GM10248 (cell line): ENCODE data around the gene MET.

ENCODE experiments used
- CTCF ChIA-PET: fragments of 300-600 bp; sonication (Branson Sonifier 250); formaldehyde crosslinking; extraction: SDS; loops from one replicate; lab custom pipeline; 2021; ENCODE audit warnings: antibody characterized with exemption; lab: Yijun Ruan, JAX
- POLR2A ChIA-PET: fragments of 350-650 bp; sonication (Branson Sonifier 250); formaldehyde crosslinking; extraction: SDS; loops from one replicate; lab custom pipeline; 2020; ENCODE audit warnings: antibody characterized with exemption; lab: Yijun Ruan, JAX
- DNase-seq: peaks from one replicate; pipeline ENCODE4 v3.0.0; 2012; ENCODE audit errors: extremely low spot score
- CTCF ChIP-seq: IDR thresholded peaks from 2 replicates; pipeline ENCODE4 v1.5.1; 2012; ENCODE audit warnings: mild to moderate bottlenecking, low read depth; ENCODE audit errors: extremely low read depth, missing control alignments, control extremely low read depth

Gene MET

DNA sequence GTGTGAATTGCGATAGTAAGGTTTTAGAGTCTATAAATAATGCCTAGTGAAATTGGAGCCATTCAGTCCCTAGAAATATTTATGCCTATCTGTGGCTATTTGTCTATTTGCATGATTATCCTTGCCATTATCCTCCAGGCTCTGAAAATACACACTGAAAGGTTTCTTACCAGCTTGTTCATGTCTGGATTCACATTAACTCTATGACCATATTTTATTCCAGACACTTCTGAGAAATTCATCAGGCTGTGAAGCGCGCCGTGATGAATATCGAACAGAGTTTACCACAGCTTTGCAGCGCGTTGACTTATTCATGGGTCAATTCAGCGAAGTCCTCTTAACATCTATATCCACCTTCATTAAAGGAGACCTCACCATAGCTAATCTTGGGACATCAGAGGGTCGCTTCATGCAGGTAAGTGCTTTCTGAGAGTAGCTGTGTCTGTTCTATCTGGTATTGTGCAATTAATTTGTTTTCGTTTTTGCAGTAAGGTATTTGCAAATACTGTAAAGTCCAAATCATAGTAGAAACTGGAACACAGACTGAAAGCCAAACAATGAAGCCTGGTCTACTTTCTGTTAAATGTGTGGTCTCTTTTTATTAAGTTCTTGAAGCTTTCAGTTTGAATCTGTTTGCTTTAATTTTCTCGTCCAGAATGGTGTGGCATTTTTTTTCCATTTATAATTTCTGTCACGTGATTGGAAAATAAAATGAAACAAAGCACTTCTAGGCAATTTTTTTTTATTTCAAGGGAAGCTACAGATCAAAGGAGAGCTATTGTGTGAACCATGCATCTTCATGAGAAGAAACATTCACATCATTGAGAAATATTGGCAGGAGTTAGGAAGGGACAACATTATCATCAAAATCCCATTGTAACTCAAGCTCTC is 59.7 kb downstream of the MET start:
- CTCF ChIA-PET, result interaction anchor here (1.0 to 1.4 kb wide), 4 partner anchors 11 to 70 kb away, joined by 3 to 5 read pairs (median 4); no protein-coding TSS in a partner anchor
- TF ChIP-seq CTCF, result no peak
- POLR2A ChIA-PET, result interaction anchor here (0.6 kb wide), 1 partner anchor 9 kb away, joined by 4 read pairs; no protein-coding TSS in a partner anchor

DNA sequence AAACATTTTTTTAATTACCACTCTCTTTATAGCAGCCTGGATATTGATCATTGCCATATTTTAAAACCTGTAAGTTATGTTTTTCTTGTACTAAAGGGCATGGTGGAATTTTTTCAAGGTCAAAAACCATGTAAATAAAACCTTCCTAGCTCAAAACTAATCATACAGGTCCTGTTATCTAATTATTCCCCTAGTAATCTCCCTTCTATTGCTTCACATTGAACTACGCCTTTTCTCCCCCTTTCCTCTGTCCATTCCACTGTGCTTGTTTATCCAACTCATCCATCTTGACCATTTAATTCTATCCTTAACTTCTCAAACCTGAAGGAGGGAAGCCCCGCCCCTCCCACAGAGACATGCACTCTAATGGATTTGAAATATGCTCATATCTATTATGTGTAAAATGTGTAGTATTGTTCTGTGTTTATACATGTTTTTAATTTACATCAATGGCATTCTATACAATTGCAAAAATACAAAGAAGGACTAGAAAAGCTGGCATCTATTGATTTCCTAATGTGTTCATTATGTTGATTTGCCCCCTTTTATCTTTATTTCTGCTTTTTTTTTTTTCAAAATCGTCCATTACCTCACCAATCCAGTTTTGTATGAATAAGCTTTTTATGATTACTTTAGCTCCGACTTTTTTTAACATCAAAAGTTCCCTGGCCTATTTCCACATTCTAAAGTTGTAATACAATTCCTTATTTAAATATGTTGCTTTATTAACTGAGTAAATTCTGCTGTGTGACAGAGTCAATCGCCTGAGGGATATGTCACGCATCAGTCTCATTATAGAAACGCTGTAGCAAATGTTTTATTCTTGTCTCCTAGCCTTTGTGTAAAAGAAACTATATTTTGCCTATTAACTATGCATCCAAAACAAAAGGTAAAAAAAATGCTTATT is 61.0 kb downstream of the MET start:
- ChIA-PET CTCF (interaction anchor here (1.0 to 1.4 kb wide), 2 partner anchors 25 to 35 kb away, joined by 3 read pairs; no protein-coding TSS in a partner anchor), POLR2A (no interaction called here)
- TF ChIP-seq CTCF, result no peak
- no peak for DNase-seq

More for the DNA sequence above, 59.7 kb downstream of the MET start:
- no peak for DNase-seq

- ChIA-PET CTCF (interaction anchor here (1.3 kb wide), 2 partner anchors 8 to 18 kb away, joined by 3 read pairs; no protein-coding TSS in a partner anchor), POLR2A (no interaction called here)
- DNase-seq, result no peak
- no peak for TF ChIP-seq CTCF
These were observed 62.1 kb downstream of the MET start for GRCh38 chr7:116733924-116734580.

GRCh38 chr7:116734710-116735109 is 62.7 kb downstream of the MET start:
- POLR2A ChIA-PET, result no interaction called here
- CTCF ChIA-PET, result interaction anchor here (1.1 to 1.3 kb wide), 3 partner anchors 8 to 139 kb away, joined by 3 read pairs; no protein-coding TSS in a partner anchor
- no peak for TF ChIP-seq CTCF
- no peak for DNase-seq

DNA sequence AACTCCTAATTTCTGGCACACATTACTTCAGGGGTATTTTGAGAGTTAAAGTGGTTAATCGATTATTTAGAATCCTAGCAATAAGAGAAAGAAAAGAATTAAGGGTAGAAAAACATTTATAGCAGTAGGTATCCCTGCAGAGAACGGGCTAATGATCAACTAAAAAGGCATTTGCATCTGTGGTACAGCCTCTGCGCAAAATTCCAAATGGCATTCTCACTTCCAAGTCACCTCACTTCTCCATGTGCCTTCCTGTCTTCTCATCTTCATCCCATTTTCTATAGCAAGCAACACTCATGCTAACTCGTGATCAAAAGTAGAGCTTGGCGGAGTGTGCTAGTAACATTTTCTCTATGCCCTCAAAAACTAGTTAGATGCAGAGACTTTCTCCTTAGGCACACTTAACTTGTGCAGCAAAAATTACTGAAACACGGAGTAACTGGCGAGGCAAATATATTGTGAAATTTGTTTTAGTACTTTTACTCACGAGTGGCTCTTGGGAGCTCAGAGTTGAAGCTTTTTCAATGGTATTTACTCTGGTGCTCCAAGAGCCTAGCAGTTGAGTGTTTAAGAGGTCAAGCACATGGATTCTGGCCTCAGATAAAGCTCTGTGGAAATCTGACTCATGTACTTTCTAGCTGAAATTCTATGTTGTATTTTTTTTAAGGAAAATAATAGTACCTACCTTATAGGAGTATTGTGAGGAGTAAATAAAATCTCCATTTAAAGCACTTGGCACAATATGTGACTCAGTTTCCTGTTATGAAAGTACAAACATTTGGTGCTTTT is 65.1 kb downstream of the MET start:
- ChIA-PET POLR2A (no interaction called here), CTCF (interaction anchor here (1.0 kb wide), 1 partner anchor 10 kb away, joined by 3 read pairs; no protein-coding TSS in a partner anchor)
- DNase-seq, result no peak
- no peak for TF ChIP-seq CTCF
